Measurements from ENCODE around the gene CACNA2D3. TPM values are rescaled to one million over a fixed set of nuclear protein-coding genes. Genes with fewer than 3 reads are reported as not detected.
A peak's percentile ranks its signal among the peaks of the same experiment; 100 is the strongest.
"Not testable (repeated sequence)": the region's sequence is repeated elsewhere in the genome, so short reads cannot be mapped to it uniquely, and the experiment has no call there.

The CACNA2D3 gene
- total and polyA plus RNA-seq, 7 experiments from 2014 or later = 0.27 to 4.1 TPM; not detected in 5

DNA sequence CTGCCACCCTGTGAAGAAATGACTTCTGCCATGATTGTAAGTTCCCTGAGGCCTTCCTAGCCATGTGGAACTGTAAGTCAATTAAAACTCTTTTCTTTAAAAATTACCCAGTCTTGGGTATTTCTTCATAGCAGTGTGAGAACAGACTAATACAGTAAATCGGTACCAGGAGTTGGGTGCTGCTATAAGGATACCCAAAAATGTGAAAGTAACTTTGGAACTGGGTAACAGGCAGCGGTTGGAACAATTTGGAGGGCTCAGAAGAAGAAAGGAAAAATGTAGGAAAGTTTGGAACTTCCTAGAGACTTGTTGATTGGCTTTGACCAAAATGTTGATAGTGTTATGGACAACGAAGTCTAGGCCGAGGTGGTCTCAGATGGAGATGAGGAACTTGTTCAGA is 6.2 kb upstream of the CACNA2D3 start:
- POLR2A ChIA-PET; H3K4me1 Mint-ChIP-seq; H3K4me1 ChIP-seq (ENCODE audit: control insufficient read depth in 2 of 2, insufficient read depth in 2 of 2, low read length in 2 of 2); DNase-seq; H3K4me3 Mint-ChIP-seq; H3K36me3 Mint-ChIP-seq; H3K9me3 ChIP-seq (ENCODE audit: control insufficient read depth in 2 of 3, low read length in 3 of 3); CTCF ChIA-PET; H3K27ac ChIP-seq (ENCODE audit: low read depth, low read length); H3K27ac Mint-ChIP-seq; ATAC-seq; H3K27me3 ChIP-seq (ENCODE audit: control insufficient read depth in 2 of 2, insufficient read depth in 2 of 2, low read length in 2 of 2); H3K4me3 ChIP-seq (ENCODE audit: low read length); intact Hi-C loops (cut with micrococcal nuclease); H3K36me3 ChIP-seq (ENCODE audit: control insufficient read depth in 2 of 3, insufficient read depth in 3 of 3, low read length in 3 of 3): not testable (repeated sequence)
- H3K27me3 Mint-ChIP-seq = peaks cover 22 to 54% (median 38%) of the 10 kb centered on the region in 5 donors
- peaks cover 0 to 14% (median 5%) of the 10 kb centered on the region in 11 donors for H3K9me3 Mint-ChIP-seq

GRCh38 chr3:54120657-54121413 is 1.5 kb upstream of the CACNA2D3 start:
- H3K36me3 Mint-ChIP-seq = peaks cover 0 to 4% (median 0%) of the 10 kb centered on the region in 5 donors

GRCh38 chr3:54121414-54122323 is 683 bp upstream of the CACNA2D3 start:
- POLR2A ChIA-PET = no interaction called here
- Histone ChIP-seq H3K27ac (ENCODE audit: low read depth, low read length) (no peak overlapping the region), H3K4me1 (ENCODE audit: control insufficient read depth in 2 of 2, insufficient read depth in 2 of 2, low read length in 2 of 2) (no peaks in the 10 kb centered on the region), H3K27me3 (ENCODE audit: control insufficient read depth in 2 of 2, insufficient read depth in 2 of 2, low read length in 2 of 2) (no peaks in the 10 kb centered on the region), H3K9me3 (ENCODE audit: control insufficient read depth in 2 of 3, low read length in 3 of 3) (no peaks in the 10 kb centered on the region), H3K36me3 (ENCODE audit: control insufficient read depth in 2 of 3, insufficient read depth in 3 of 3, low read length in 3 of 3) (no peaks in the 10 kb centered on the region), H3K4me3 (ENCODE audit: low read length) (no peak overlapping the region)
- CTCF ChIA-PET = no interaction called here
- H3K27me3 Mint-ChIP-seq = peaks cover 44 to 54% (median 49%) of the 10 kb centered on the region in 5 donors
- peaks cover 0 to 16% (median 9%) of the 10 kb centered on the region in 7 donors for H3K4me1 Mint-ChIP-seq
- intact Hi-C loops (cut with micrococcal nuclease) = no loop called here
- peaks cover 0 to 4% (median 0%) of the 10 kb centered on the region in 11 donors for H3K9me3 Mint-ChIP-seq
- no peak overlapping the region for H3K27ac Mint-ChIP-seq
- no peak for ATAC-seq
- H3K36me3 Mint-ChIP-seq = peaks cover 0 to 4% (median 0%) of the 10 kb centered on the region in 5 donors
- peak overlapping the region in 1 of 10 donors; percentile 23 for H3K4me3 Mint-ChIP-seq
- DNase-seq = no peak

More at GRCh38 chr3:54120657-54121413, 1.5 kb upstream of the CACNA2D3 start:
- no peak overlapping the region for H3K4me3 ChIP-seq (ENCODE audit: low read length)
- DNase-seq (no peak), ATAC-seq (no peak)
- no peaks in the 10 kb centered on the region for H3K27me3 ChIP-seq (ENCODE audit: control insufficient read depth in 2 of 2, insufficient read depth in 2 of 2, low read length in 2 of 2)
- ChIA-PET POLR2A (no interaction called here), CTCF (no interaction called here)
- no peaks in the 10 kb centered on the region for H3K9me3 ChIP-seq (ENCODE audit: control insufficient read depth in 2 of 3, low read length in 3 of 3)
- Mint-ChIP-seq H3K27ac (no peak overlapping the region), H3K27me3 (peaks cover 49 to 54% (median 51%) of the 10 kb centered on the region in 5 donors), H3K4me3 (peak overlapping the region in 4 of 10 donors; percentile 10 to 46 (median 28)), H3K4me1 (peaks cover 0 to 16% (median 9%) of the 10 kb centered on the region in 7 donors), H3K9me3 (peaks cover 0 to 10% (median 4%) of the 10 kb centered on the region in 11 donors)
- no peak overlapping the region for H3K27ac ChIP-seq (ENCODE audit: low read depth, low read length)
- no peaks in the 10 kb centered on the region for H3K4me1 ChIP-seq (ENCODE audit: control insufficient read depth in 2 of 2, insufficient read depth in 2 of 2, low read length in 2 of 2)
- intact Hi-C loops (cut with micrococcal nuclease) = no loop called here
- no peaks in the 10 kb centered on the region for H3K36me3 ChIP-seq (ENCODE audit: control insufficient read depth in 2 of 3, insufficient read depth in 3 of 3, low read length in 3 of 3)

- no peak overlapping the region for H3K4me3 ChIP-seq (ENCODE audit: low read length)
- Mint-ChIP-seq H3K27ac (no peak overlapping the region), H3K9me3 (peaks cover 0 to 4% (median 0%) of the 10 kb centered on the region in 11 donors), H3K36me3 (peaks cover 0 to 4% (median 0%) of the 10 kb centered on the region in 5 donors), H3K4me3 (peak overlapping the region in 8 of 10 donors; percentile 25 to 59 (median 41)), H3K27me3 (peaks cover 47 to 52% (median 51%) of the 10 kb centered on the region in 5 donors), H3K4me1 (peaks cover 0 to 16% (median 9%) of the 10 kb centered on the region in 7 donors)
- intact Hi-C loops (cut with micrococcal nuclease) = no loop called here
- H3K4me1 ChIP-seq (ENCODE audit: control insufficient read depth in 2 of 2, insufficient read depth in 2 of 2, low read length in 2 of 2) = no peaks in the 10 kb centered on the region
- no peak overlapping the region for H3K27ac ChIP-seq (ENCODE audit: low read depth, low read length)
- ATAC-seq = no peak
- H3K27me3 ChIP-seq (ENCODE audit: control insufficient read depth in 2 of 2, insufficient read depth in 2 of 2, low read length in 2 of 2) = no peaks in the 10 kb centered on the region
- ChIA-PET POLR2A (no interaction called here), CTCF (no interaction called here)
- no peaks in the 10 kb centered on the region for H3K36me3 ChIP-seq (ENCODE audit: control insufficient read depth in 2 of 3, insufficient read depth in 3 of 3, low read length in 3 of 3)
- no peak for DNase-seq
- no peaks in the 10 kb centered on the region for H3K9me3 ChIP-seq (ENCODE audit: control insufficient read depth in 2 of 3, low read length in 3 of 3)
Observed at GRCh38 chr3:54123003-54123775, 837 bp downstream of the CACNA2D3 start.

- H3K27me3 ChIP-seq (ENCODE audit: control insufficient read depth in 2 of 2, insufficient read depth in 2 of 2, low read length in 2 of 2) = no peaks in the 10 kb centered on the region
- H3K9me3 ChIP-seq (ENCODE audit: control insufficient read depth in 2 of 3, low read length in 3 of 3) = no peaks in the 10 kb centered on the region
- Mint-ChIP-seq H3K27me3 (peaks cover 49 to 55% (median 52%) of the 10 kb centered on the region in 5 donors), H3K4me3 (peak overlapping the region in 4 of 10 donors; percentile 28 to 59 (median 54)), H3K36me3 (peaks cover 0 to 4% (median 0%) of the 10 kb centered on the region in 5 donors), H3K4me1 (peaks cover 0 to 16% (median 9%) of the 10 kb centered on the region in 7 donors), H3K27ac (no peak overlapping the region), H3K9me3 (peaks cover 0 to 4% (median 0%) of the 10 kb centered on the region in 11 donors)
- ATAC-seq (no peak), DNase-seq (no peak)
- intact Hi-C loops (cut with micrococcal nuclease) = no loop called here
- H3K4me3 ChIP-seq (ENCODE audit: low read length) = no peak overlapping the region
- H3K36me3 ChIP-seq (ENCODE audit: control insufficient read depth in 2 of 3, insufficient read depth in 3 of 3, low read length in 3 of 3) = no peaks in the 10 kb centered on the region
- H3K4me1 ChIP-seq (ENCODE audit: control insufficient read depth in 2 of 2, insufficient read depth in 2 of 2, low read length in 2 of 2) = no peaks in the 10 kb centered on the region
- CTCF ChIA-PET = no interaction called here
- no peak overlapping the region for H3K27ac ChIP-seq (ENCODE audit: low read depth, low read length)
- POLR2A ChIA-PET = no interaction called here
Observed at GRCh38 chr3:54123776-54124196, 1.4 kb downstream of the CACNA2D3 start.

- Mint-ChIP-seq H3K36me3 (peaks cover 0 to 4% (median 0%) of the 10 kb centered on the region in 5 donors), H3K27ac (no peak overlapping the region), H3K27me3 (peaks cover 39 to 47% (median 46%) of the 10 kb centered on the region in 5 donors), H3K9me3 (peaks cover 0 to 4% (median 0%) of the 10 kb centered on the region in 11 donors), H3K4me1 (peaks cover 0 to 15% (median 9%) of the 10 kb centered on the region in 7 donors), H3K4me3 (no peak overlapping the region)
- Histone ChIP-seq H3K27me3 (ENCODE audit: control insufficient read depth in 2 of 2, insufficient read depth in 2 of 2, low read length in 2 of 2) (no peaks in the 10 kb centered on the region), H3K4me1 (ENCODE audit: control insufficient read depth in 2 of 2, insufficient read depth in 2 of 2, low read length in 2 of 2) (no peaks in the 10 kb centered on the region), H3K9me3 (ENCODE audit: control insufficient read depth in 2 of 3, low read length in 3 of 3) (no peaks in the 10 kb centered on the region), H3K4me3 (ENCODE audit: low read length) (no peak overlapping the region), H3K27ac (ENCODE audit: low read depth, low read length) (no peak overlapping the region), H3K36me3 (ENCODE audit: control insufficient read depth in 2 of 3, insufficient read depth in 3 of 3, low read length in 3 of 3) (no peaks in the 10 kb centered on the region)
- no peak for DNase-seq
- no peak for ATAC-seq
- ChIA-PET POLR2A (interaction anchor here (0.6 kb wide), 1 partner anchor 31 kb away, joined by 3 read pairs; no protein-coding TSS in a partner anchor), CTCF (no interaction called here)
- intact Hi-C loops (cut with micrococcal nuclease) = no loop called here
Observed at GRCh38 chr3:54125300-54125699, 2.9 kb downstream of the CACNA2D3 start.
